GM21360 (cell line): Measurements from ENCODE around the gene UPP1.
"Not testable (repeated sequence)": the region's sequence is repeated elsewhere in the genome, so short reads cannot be mapped to it uniquely, and the experiment has no call there.

Experiments
- ATAC-seq: cut with Tn5 transposase; IDR thresholded peaks from one replicate; pipeline ENCODE4 v1.9.1; 2021; ENCODE audit warnings: mild to moderate bottlenecking, moderate library complexity; ENCODE audit not compliant: unreplicated experiment

UPP1 gene

GRCh38 chr7:48089046-48090003 lies at the start of gene UPP1:
Gene UPP1 (plus strand): TSS chr7:48089265. CDS start chr7:48094784, 5,519 bp downstream.
- ATAC-seq, result peak; percentile 53

- no peak for ATAC-seq
Observed at GRCh38 chr7:48040944-48041652, 48.0 kb upstream of the UPP1 start.

GRCh38 chr7:48041653-48041970 lies 47.5 kb upstream of the UPP1 start:
- no peak for ATAC-seq

GRCh38 chr7:48042216-48042615 lies 46.8 kb upstream of the UPP1 start:
- no peak for ATAC-seq

GRCh38 chr7:48042636-48043035 lies 46.4 kb upstream of the UPP1 start:
- ATAC-seq, result no peak

- no peak for ATAC-seq
Observed at GRCh38 chr7:48045195-48045765, 43.8 kb upstream of the UPP1 start.

GRCh38 chr7:48046458-48046857 lies 42.6 kb upstream of the UPP1 start:
- ATAC-seq, result no peak

- ATAC-seq, result no peak
Observed at GRCh38 chr7:48048113-48048512, 41.0 kb upstream of the UPP1 start.

- ATAC-seq, result no peak
Observed at GRCh38 chr7:48049850-48050249, 39.2 kb upstream of the UPP1 start.

- no peak for ATAC-seq
Observed at GRCh38 chr7:48052748-48053147, 36.3 kb upstream of the UPP1 start.

GRCh38 chr7:48053736-48054135 lies 35.3 kb upstream of the UPP1 start:
- no peak for ATAC-seq

- ATAC-seq, result no peak
Observed at GRCh38 chr7:48058990-48059389, 30.1 kb upstream of the UPP1 start.

GRCh38 chr7:48059706-48060105 lies 29.4 kb upstream of the UPP1 start:
- ATAC-seq, result no peak

- ATAC-seq, result no peak
Observed at GRCh38 chr7:48063985-48064384, 25.1 kb upstream of the UPP1 start.

GRCh38 chr7:48067475-48067874 lies 21.6 kb upstream of the UPP1 start:
- ATAC-seq, result no peak

GRCh38 chr7:48074204-48074654 lies 14.8 kb upstream of the UPP1 start:
- ATAC-seq, result no peak

- no peak for ATAC-seq
Observed at GRCh38 chr7:48077423-48077822, 11.6 kb upstream of the UPP1 start.

- no peak for ATAC-seq
Observed at GRCh38 chr7:48078470-48078869, 10.6 kb upstream of the UPP1 start.

- not testable (repeated sequence) for ATAC-seq
Observed at GRCh38 chr7:48082378-48082777, 6.7 kb upstream of the UPP1 start.

- ATAC-seq, result no peak
Observed at GRCh38 chr7:48083114-48083830, 5.8 kb upstream of the UPP1 start.
